CD4-positive, alpha-beta T cell treated with Interleukin-12 subunit alpha and Interleukin-12 subunit beta, for 1 hour (primary cell): Measurements from ENCODE around the gene SOX30.
"Not testable (repeated sequence)": the region's sequence is repeated elsewhere in the genome, so short reads cannot be mapped to it uniquely, and the experiment has no call there.

ENCODE experiments used
- DNase-seq: peaks from one replicate; pipeline ENCODE4 v3.0.0-alpha.2; 2020

Gene SOX30

GRCh38 chr5:157652377-157652692, at the start of gene SOX30:
TSS of gene SOX30 (minus strand) at chr5:157652438. CDS start at chr5:157652078, 360 bp downstream.
- no peak for DNase-seq

GRCh38 chr5:157698674-157699073, 46.4 kb upstream of the SOX30 start:
- not testable (repeated sequence) for DNase-seq

- DNase-seq, result not testable (repeated sequence)
Measured at GRCh38 chr5:157696154-157696553, 43.9 kb upstream of the SOX30 start.

- DNase-seq, result not testable (repeated sequence)
Measured at GRCh38 chr5:157693816-157694215, 41.6 kb upstream of the SOX30 start.

GRCh38 chr5:157690690-157691433, 38.6 kb upstream of the SOX30 start:
- no peak for DNase-seq

GRCh38 chr5:157689942-157690689, 37.9 kb upstream of the SOX30 start:
- peak; percentile 40 for DNase-seq

GRCh38 chr5:157687198-157687554, 34.9 kb upstream of the SOX30 start:
- DNase-seq, result no peak

GRCh38 chr5:157686276-157687197, 34.3 kb upstream of the SOX30 start:
- not testable (repeated sequence) for DNase-seq

GRCh38 chr5:157682257-157682656, 30.0 kb upstream of the SOX30 start:
- no peak for DNase-seq

GRCh38 chr5:157681048-157681447, 28.8 kb upstream of the SOX30 start:
- DNase-seq, result no peak

GRCh38 chr5:157680239-157680638, 28.0 kb upstream of the SOX30 start:
- no peak for DNase-seq

GRCh38 chr5:157679801-157680200, 27.6 kb upstream of the SOX30 start:
- DNase-seq, result no peak

GRCh38 chr5:157677931-157678330, 25.7 kb upstream of the SOX30 start:
- DNase-seq, result no peak

GRCh38 chr5:157674351-157674750, 22.1 kb upstream of the SOX30 start:
- not testable (repeated sequence) for DNase-seq

GRCh38 chr5:157672976-157673375, 20.7 kb upstream of the SOX30 start:
- DNase-seq, result no peak

- no peak for DNase-seq
Measured at GRCh38 chr5:157671592-157672330, 19.5 kb upstream of the SOX30 start.

GRCh38 chr5:157670662-157671591, 18.7 kb upstream of the SOX30 start, which contains the start of gene C5orf52:
TSS of gene C5orf52 (plus strand) at chr5:157671533. CDS start at chr5:157671615, 82 bp downstream.
- DNase-seq, result peak; percentile 21

GRCh38 chr5:157669701-157670097, 17.5 kb upstream of the SOX30 start:
- DNase-seq, result no peak

- DNase-seq, result no peak
Measured at GRCh38 chr5:157668356-157668755, 16.1 kb upstream of the SOX30 start.

GRCh38 chr5:157665467-157666070, 13.3 kb upstream of the SOX30 start:
- no peak for DNase-seq
